DOHH2 (cell line): Measurements from ENCODE around the gene SLC2A13.

Source experiments
- H3F3A ChIP-seq: fragments of 200-600 bp; sonication (generic), shearing (Covaris generic); 2 replicates; pipeline ENCODE4 v1.6.0; 2016; ENCODE audit warnings: antibody characterized with exemption, mild to moderate bottlenecking; ENCODE audit not compliant: control insufficient read depth, insufficient read depth
- H3K27ac ChIP-seq: fragments of 200-600 bp; sonication (generic); 2 replicates; pipeline ENCODE4 v1.5.1; 2014; ENCODE audit warnings: low read depth, mild to moderate bottlenecking, low read length, moderate library complexity
- H3K27me3 ChIP-seq: fragments of 200-600 bp; sonication (generic); 2 replicates; pipeline ENCODE4 v1.6.1; 2014; ENCODE audit warnings: mild to moderate bottlenecking, low read length, mixed read lengths; ENCODE audit not compliant: control insufficient read depth
- H3K36me3 ChIP-seq: fragments of 200-600 bp; sonication (generic); 2 replicates; pipeline ENCODE4 v1.6.1; 2014; ENCODE audit warnings: mild to moderate bottlenecking, low read length, moderate library complexity, mixed read lengths; ENCODE audit not compliant: control insufficient read depth
- H3K4me1 ChIP-seq: fragments of 200-600 bp; sonication (generic); 2 replicates; pipeline ENCODE4 v1.6.1; 2014; ENCODE audit warnings: mild to moderate bottlenecking, low read length, mixed read lengths; ENCODE audit not compliant: control insufficient read depth
- H3K4me2 ChIP-seq: fragments of 200-600 bp; sonication (generic); 2 replicates; pipeline ENCODE4 v1.6.0; 2014; ENCODE audit warnings: mild to moderate bottlenecking, low read length, moderate library complexity
- H3K4me3 ChIP-seq: fragments of 200-600 bp; sonication (generic); 2 replicates; pipeline ENCODE4 v1.5.1; 2014; ENCODE audit warnings: mild to moderate bottlenecking, low read length, mixed read lengths
- H3K79me2 ChIP-seq: fragments of 200-600 bp; sonication (generic); 2 replicates; pipeline ENCODE4 v1.6.1; 2014; ENCODE audit warnings: mild to moderate bottlenecking, low read length, mixed read lengths; ENCODE audit not compliant: control insufficient read depth
- H3K9me2 ChIP-seq: fragments of 200-600 bp; sonication (generic); replicated peaks from 2 replicates; pipeline ENCODE4 v1.6.1; 2014; ENCODE audit warnings: mild to moderate bottlenecking, low read length, mixed read lengths; ENCODE audit not compliant: control insufficient read depth
- H3K9me3 ChIP-seq: fragments of 200-600 bp; sonication (generic); 2 replicates; pipeline ENCODE4 v1.6.1; 2014; ENCODE audit warnings: antibody characterized with exemption, low read length, mixed read lengths; ENCODE audit not compliant: control insufficient read depth, insufficient read depth
- H4K20me1 ChIP-seq: fragments of 200-600 bp; sonication (generic); 2 replicates; pipeline ENCODE4 v1.6.0; 2014; ENCODE audit warnings: low read depth, mild to moderate bottlenecking, antibody characterized with exemption, low read length, moderate library complexity; ENCODE audit not compliant: control insufficient read depth, insufficient read depth
- CTCF ChIP-seq: fragments of 200-600 bp; sonication (generic); IDR thresholded peaks from one replicate; pipeline ENCODE4 v1.5.1; 2014; ENCODE audit warnings: antibody characterized with exemption, mild to moderate bottlenecking, low read depth, low read length; ENCODE audit not compliant: poor library complexity, severe bottlenecking
- EZH2phosphoT487 ChIP-seq: fragments of 200-600 bp; sonication (generic); IDR thresholded peaks from 2 replicates; pipeline ENCODE4 v1.6.1; 2017; ENCODE audit warnings: borderline replicate concordance, mild to moderate bottlenecking, antibody characterized with exemption, low read length, moderate library complexity, mixed read lengths

SLC2A13 gene

GRCh38 chr12:40123496-40123895, 17.6 kb upstream of the SLC2A13 start:
- Histone ChIP-seq H3F3A (no peaks in the 10 kb centered on the region), H3K9me3 (no peaks in the 10 kb centered on the region), H3K27me3 (0 out of 2 replicates have a peak, but pooled peaks cover 3% of the 10 kb centered on the region), H3K36me3 (no peaks in the 10 kb centered on the region), H3K27ac (no peak overlapping the region), H3K9me2 (no peaks in the 10 kb centered on the region), H3K4me1 (no peaks in the 10 kb centered on the region), H3K4me2 (no peak overlapping the region), H3K4me3 (no peak overlapping the region), H3K79me2 (no peaks in the 10 kb centered on the region), H4K20me1 (no peaks in the 10 kb centered on the region)
- TF ChIP-seq CTCF (no peak), EZH2phosphoT487 (no peak)

GRCh38 chr12:40122842-40123241, 17.0 kb upstream of the SLC2A13 start:
- no peak overlapping the region for H3K4me2 ChIP-seq
- no peaks in the 10 kb centered on the region for H3K79me2 ChIP-seq
- 0 out of 2 replicates have a peak, but pooled peaks cover 3% of the 10 kb centered on the region for H3K27me3 ChIP-seq
- H3K36me3 ChIP-seq, result no peaks in the 10 kb centered on the region
- H3K4me3 ChIP-seq, result no peak overlapping the region
- no peaks in the 10 kb centered on the region for H3K9me3 ChIP-seq
- H3K4me1 ChIP-seq, result no peaks in the 10 kb centered on the region
- TF ChIP-seq EZH2phosphoT487 (no peak), CTCF (no peak)
- H3F3A ChIP-seq, result no peaks in the 10 kb centered on the region
- H3K9me2 ChIP-seq, result no peaks in the 10 kb centered on the region
- H3K27ac ChIP-seq, result no peak overlapping the region
- H4K20me1 ChIP-seq, result no peaks in the 10 kb centered on the region

GRCh38 chr12:40117818-40118217, 11.9 kb upstream of the SLC2A13 start:
- Histone ChIP-seq H3K79me2 (no peaks in the 10 kb centered on the region), H3K36me3 (no peaks in the 10 kb centered on the region), H3K4me2 (no peak overlapping the region), H4K20me1 (no peaks in the 10 kb centered on the region), H3K9me3 (no peaks in the 10 kb centered on the region), H3K4me3 (no peak overlapping the region), H3K4me1 (no peaks in the 10 kb centered on the region), H3K27me3 (0 out of 2 replicates have a peak, but pooled peaks cover 3% of the 10 kb centered on the region), H3K27ac (no peak overlapping the region), H3F3A (no peaks in the 10 kb centered on the region), H3K9me2 (no peaks in the 10 kb centered on the region)
- TF ChIP-seq CTCF, result no peak
- TF ChIP-seq EZH2phosphoT487, result no peak

DNA sequence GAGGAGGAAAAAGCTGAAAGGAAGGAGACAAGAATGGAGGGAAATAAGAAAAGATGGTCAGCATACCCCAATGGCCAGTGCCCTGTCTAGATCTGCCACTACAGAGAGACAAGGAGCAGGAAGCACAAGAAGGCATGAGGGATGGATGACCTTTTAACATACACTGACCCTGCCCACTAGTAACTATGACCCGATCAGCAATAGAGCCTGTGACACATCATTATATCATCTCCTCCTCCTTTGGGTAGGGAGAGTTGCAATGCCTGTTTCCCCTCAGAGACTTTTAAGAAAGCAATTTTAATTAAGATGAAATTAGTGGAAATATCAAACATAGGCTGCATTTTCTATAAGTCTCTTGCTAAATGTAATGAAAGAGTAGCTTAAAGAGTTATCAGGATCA, 4.7 kb upstream of the SLC2A13 start:
- no peak for TF ChIP-seq CTCF
- H3K36me3 ChIP-seq, result no peaks in the 10 kb centered on the region
- no peaks in the 10 kb centered on the region; the same call in 1 of the 2 replicates for H3K9me2 ChIP-seq
- no peak overlapping the region for H3K4me3 ChIP-seq
- H3K4me1 ChIP-seq, result peaks cover 15% of the 10 kb centered on the region
- H4K20me1 ChIP-seq, result no peaks in the 10 kb centered on the region
- peaks cover 7% of the 10 kb centered on the region; the same call in 1 of the 2 replicates for H3K27me3 ChIP-seq
- H3F3A ChIP-seq, result no peaks in the 10 kb centered on the region
- H3K9me3 ChIP-seq, result no peaks in the 10 kb centered on the region
- no peak overlapping the region for H3K4me2 ChIP-seq
- H3K79me2 ChIP-seq, result no peaks in the 10 kb centered on the region
- no peak overlapping the region for H3K27ac ChIP-seq
